ENCODE results near the gene HIPK3. TPM values are rescaled to one million over a fixed set of nuclear protein-coding genes. Genes with fewer than 3 reads are reported as not detected.

HIPK3 gene
- polyA plus RNA-seq, 1 donor (not counting 4 experiments of a cell fraction or from before 2014, with no cell fraction given) = 37.3 TPM

- dilution Hi-C loops (cut with MboI; ENCODE audit: extremely low pct_ligation_motif_present, low sequenced_read_pairs) = no loop called here
- H3K4me2 ChIP-seq (ENCODE audit: control insufficient read depth, extremely low read depth, insufficient read depth, low read depth, low read length) = no peak overlapping the region
- H2AFZ ChIP-seq (ENCODE audit: control insufficient read depth, low read length) = no peak overlapping the region
- no peaks in the 10 kb centered on the region for H4K20me1 ChIP-seq (ENCODE audit: control insufficient read depth, extremely low read depth, insufficient read depth, low read length)
- H3K36me3 ChIP-seq (ENCODE audit: control insufficient read depth in 2 of 2, extremely low read depth in 1 of 2, insufficient read depth in 2 of 2, low read length in 2 of 2) = no peaks in the 10 kb centered on the region
- H3K27ac ChIP-seq (ENCODE audit: control insufficient read depth, insufficient read depth, low read length) = no peak overlapping the region
- H3K27me3 ChIP-seq (ENCODE audit: control insufficient read depth, extremely low read depth, insufficient read depth, low read length) = peaks cover under 1% of the 10 kb centered on the region
- no peak for TF ChIP-seq EZH2 (IDR thresholded peaks at IDR 0.05; ENCODE audit: low read length)
- no peak for TF ChIP-seq CTCF (optimal IDR thresholded peaks at IDR 0.05 in 1 of 3, IDR thresholded peaks at IDR 0.05 in 1 of 3, conservative IDR thresholded peaks at IDR 0.05 in 1 of 3; ENCODE audit: extremely low read depth in 1 of 3, insufficient read depth in 2 of 3, low read length in 3 of 3)
- DNase-seq (ENCODE audit: low read depth, low spot score) = no peak
- H3K4me3 ChIP-seq (ENCODE audit: control insufficient read depth in 2 of 3, extremely low read depth in 1 of 3, insufficient read depth in 2 of 3, low read depth in 1 of 3, low read length in 3 of 3) = no peak overlapping the region
- no peak overlapping the region for H3K9ac ChIP-seq (ENCODE audit: control insufficient read depth, extremely low read depth, insufficient read depth, low read length)
- H3K4me1 ChIP-seq (ENCODE audit: control insufficient read depth, extremely low read depth, insufficient read depth, low read length) = no peaks in the 10 kb centered on the region
- no peaks in the 10 kb centered on the region for H3K9me3 ChIP-seq (ENCODE audit: control insufficient read depth, low read depth, low read length)
- no peaks in the 10 kb centered on the region for H3K9me1 ChIP-seq (ENCODE audit: control insufficient read depth, extremely low read depth, insufficient read depth, low read length)
- FAIRE-seq = no peak
- peaks cover 4% of the 10 kb centered on the region for H3K79me2 ChIP-seq (ENCODE audit: control insufficient read depth, insufficient read depth, low read length)
Observed at GRCh38 chr11:33384220-33384619, 127.0 kb downstream of the HIPK3 start.

GRCh38 chr11:33387581-33387980, 130.4 kb downstream of the HIPK3 start:
- DNase-seq (ENCODE audit: low read depth, low spot score) (no peak), FAIRE-seq (no peak)
- no peak overlapping the region for H3K4me3 ChIP-seq (ENCODE audit: control insufficient read depth in 2 of 3, extremely low read depth in 1 of 3, insufficient read depth in 2 of 3, low read depth in 1 of 3, low read length in 3 of 3)
- no peaks in the 10 kb centered on the region for H3K9me3 ChIP-seq (ENCODE audit: control insufficient read depth, low read depth, low read length)
- no peak overlapping the region for H3K9ac ChIP-seq (ENCODE audit: control insufficient read depth, extremely low read depth, insufficient read depth, low read length)
- dilution Hi-C loops (cut with MboI; ENCODE audit: extremely low pct_ligation_motif_present, low sequenced_read_pairs) = no loop called here
- no peak overlapping the region for H2AFZ ChIP-seq (ENCODE audit: control insufficient read depth, low read length)
- no peak for TF ChIP-seq CTCF (optimal IDR thresholded peaks at IDR 0.05 in 1 of 3, IDR thresholded peaks at IDR 0.05 in 1 of 3, conservative IDR thresholded peaks at IDR 0.05 in 1 of 3; ENCODE audit: extremely low read depth in 1 of 3, insufficient read depth in 2 of 3, low read length in 3 of 3)
- TF ChIP-seq EZH2 (IDR thresholded peaks at IDR 0.05; ENCODE audit: low read length) = no peak
- H3K79me2 ChIP-seq (ENCODE audit: control insufficient read depth, insufficient read depth, low read length) = peaks cover 1% of the 10 kb centered on the region
- H4K20me1 ChIP-seq (ENCODE audit: control insufficient read depth, extremely low read depth, insufficient read depth, low read length) = no peaks in the 10 kb centered on the region
- no peaks in the 10 kb centered on the region for H3K27me3 ChIP-seq (ENCODE audit: control insufficient read depth, extremely low read depth, insufficient read depth, low read length)
- no peaks in the 10 kb centered on the region for H3K36me3 ChIP-seq (ENCODE audit: control insufficient read depth in 2 of 2, extremely low read depth in 1 of 2, insufficient read depth in 2 of 2, low read length in 2 of 2)
- H3K4me1 ChIP-seq (ENCODE audit: control insufficient read depth, extremely low read depth, insufficient read depth, low read length) = no peaks in the 10 kb centered on the region
- no peaks in the 10 kb centered on the region for H3K9me1 ChIP-seq (ENCODE audit: control insufficient read depth, extremely low read depth, insufficient read depth, low read length)
- H3K4me2 ChIP-seq (ENCODE audit: control insufficient read depth, extremely low read depth, insufficient read depth, low read depth, low read length) = no peak overlapping the region
- H3K27ac ChIP-seq (ENCODE audit: control insufficient read depth, insufficient read depth, low read length) = no peak overlapping the region

Measured in keratinocyte (primary cell).